Gastrocnemius medialis (tissue), 4 donors: Measurements from ENCODE around the gene WIPI1. TPM values are rescaled to one million over a fixed set of nuclear protein-coding genes. Genes with fewer than 3 reads are reported as not detected.

Experiments used
- ATAC-seq, 2 donors: fragments of 150-250 bp; one replicate each; pipeline ENCODE4 v1.9.1; 2016
- DNase-seq, 2 donors: peaks; one replicate each; pipeline ENCODE4 v3.0.0-alpha.2; 2019
- H3K27ac ChIP-seq, 4 donors: fragments of 200-600 bp; sonication (generic); 1 replicate in 1 of 4; 2 replicates in 3 of 4; pipeline ENCODE4 v1.5.1; 2016 to 2018; ENCODE audit warnings: mild to moderate bottlenecking in 2 of 4, moderate library complexity in 1 of 4
- H3K27me3 ChIP-seq, 3 donors: fragments of 200-600 bp; sonication (generic) in 2 of 3; 1 replicate in 1 of 3; 2 replicates in 2 of 3; pipeline versions ENCODE4 v1.5.1 to v1.6.0; 2016 to 2019; ENCODE audit warnings: mild to moderate bottlenecking in 1 of 3, moderate library complexity in 1 of 3
- H3K36me3 ChIP-seq, 2 donors: fragments of 200-600 bp; sonication (generic) in 1 of 2; one replicate each; pipeline ENCODE4 v1.5.1; 2017 to 2018
- H3K4me1 ChIP-seq, 2 donors: fragments of 200-600 bp; sonication (generic) in 1 of 2; one replicate each; pipeline ENCODE4 v1.5.1; 2016 to 2017; ENCODE audit warnings: mild to moderate bottlenecking in 2 of 2
- H3K4me3 ChIP-seq, 4 donors: fragments of 200-600 bp; sonication (generic) in 3 of 4; 1 replicate in 1 of 4; 2 replicates in 3 of 4; pipeline ENCODE4 v1.5.1; 2016 to 2019; ENCODE audit warnings: mild to moderate bottlenecking in 2 of 4
- H3K9me3 ChIP-seq, 3 donors: fragments of 200-600 bp; sonication (generic) in 2 of 3; 1 replicate in 1 of 3; 2 replicates in 2 of 3; pipeline ENCODE4 v1.5.1; 2016 to 2019
- POLR2A ChIP-seq, 2 donors: fragments of 450-650 bp; IDR thresholded peaks; one replicate each; pipeline ENCODE4 v1.6.1; 2017; ENCODE audit warnings: antibody characterized with exemption in 2 of 2, mild to moderate bottlenecking in 2 of 2, moderate library complexity in 2 of 2
- in situ Hi-C, 4 donors: fragments of 200-750 bp; cut with MboI; loops; one replicate each; pipeline versions ENCODE4 v1.15.0 to v1.8.0; 2017; ENCODE audit warnings: low sequenced_read_pairs in 4 of 4
- intact Hi-C: fragments of 100-400 bp; cut with DNase I; formaldehyde crosslinking; loops from one replicate; pipeline ENCODE4 v1.15.1; 2023; ENCODE audit warnings: low total_unique reads
- total RNA-seq, 4 donors: library from RNA; depleted of rRNA; stranded (reverse); fragments of >200 nt; gene quantifications; one replicate each; pipeline versions ENCODE4 v1.1.0 to v1.2.3, GENCODE V29; 2016
- TF ChIP-seq, protein P1 (sequence below), 5 experiments: fragments of 450-650 bp in 3 of 5; fragments of 200-600 bp in 2 of 5; sonication (generic) in 2 of 5; IDR thresholded peaks in 4 of 5; conservative IDR thresholded peaks in 1 of 5; 1 replicate in 4 of 5; 2 replicates in 1 of 5; pipeline ENCODE4 v1.5.1; 2016 to 2019; ENCODE audit warnings: antibody characterized with exemption in 5 of 5, mild to moderate bottlenecking in 3 of 5, moderate library complexity in 3 of 5

The WIPI1 gene
- total RNA-seq, 4 donors from 2014 or later, result 79.1 to 182 (median 92.0) TPM

DNA sequence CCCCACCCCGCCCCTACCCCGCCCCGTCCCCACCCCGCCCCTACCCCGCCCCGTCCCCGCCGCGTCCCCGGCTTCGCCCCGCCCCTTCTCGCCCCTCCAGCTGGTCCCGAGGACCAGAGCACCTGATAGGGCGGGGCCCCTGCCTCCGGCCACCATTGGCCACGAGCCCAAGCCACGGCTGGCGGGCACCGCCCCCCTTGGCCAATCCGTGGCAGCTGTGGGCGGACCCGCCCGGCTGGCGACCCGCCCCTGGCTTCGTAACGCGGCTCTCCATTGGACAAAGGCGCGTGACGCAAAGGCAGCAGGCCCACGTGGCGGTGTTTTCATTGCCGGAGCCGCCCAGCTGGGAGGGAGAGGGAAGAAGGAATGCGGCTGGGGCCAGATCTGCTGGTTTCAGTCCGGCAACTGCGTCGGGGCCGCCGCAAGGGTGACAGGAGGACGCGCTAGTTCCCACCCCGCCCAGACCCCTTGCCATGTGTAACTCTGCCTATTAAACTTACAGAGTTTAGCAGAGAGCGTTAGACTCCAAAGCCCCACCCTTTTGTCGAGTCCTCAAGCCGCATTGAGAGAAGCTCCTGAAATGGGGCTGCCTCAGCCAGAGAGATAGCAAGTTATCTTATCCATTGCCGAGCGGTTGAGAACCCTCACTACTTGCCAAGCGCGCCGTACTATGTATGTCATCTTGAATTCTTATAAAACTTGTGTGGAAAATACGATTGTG lies 403 bp upstream of the WIPI1 start:
- intact Hi-C loops, result loop anchor here (2.0 kb wide), 1 partner anchor 55 kb away; the partner anchor contains the start of gene PRKAR1A
- Histone ChIP-seq H3K27ac (peak overlapping the region; percentile 91 to 100 (median 94)), H3K27me3 (no peaks in the 10 kb centered on the region), H3K4me3 (peak overlapping the region; percentile 57 to 97 (median 62)), H3K4me1 (peaks cover 71 to 78% of the 10 kb centered on the region in 2 donors), H3K9me3 (no peaks in the 10 kb centered on the region), H3K36me3 (peaks cover 0 to 3% of the 10 kb centered on the region in 2 donors)
- ATAC-seq (peak; percentile 57 to 63), DNase-seq (peak; percentile 99)
- in situ Hi-C loops, result loop anchor here in 1 of 4 donors (10.0 kb wide), 1 partner anchor 57 kb away; the partner anchor contains the start of gene PRKAR1A
- TF ChIP-seq POLR2A (IDR thresholded peaks at IDR 0.05), result peak; percentile 96 to 99
- TF ChIP-seq, protein P1, sequence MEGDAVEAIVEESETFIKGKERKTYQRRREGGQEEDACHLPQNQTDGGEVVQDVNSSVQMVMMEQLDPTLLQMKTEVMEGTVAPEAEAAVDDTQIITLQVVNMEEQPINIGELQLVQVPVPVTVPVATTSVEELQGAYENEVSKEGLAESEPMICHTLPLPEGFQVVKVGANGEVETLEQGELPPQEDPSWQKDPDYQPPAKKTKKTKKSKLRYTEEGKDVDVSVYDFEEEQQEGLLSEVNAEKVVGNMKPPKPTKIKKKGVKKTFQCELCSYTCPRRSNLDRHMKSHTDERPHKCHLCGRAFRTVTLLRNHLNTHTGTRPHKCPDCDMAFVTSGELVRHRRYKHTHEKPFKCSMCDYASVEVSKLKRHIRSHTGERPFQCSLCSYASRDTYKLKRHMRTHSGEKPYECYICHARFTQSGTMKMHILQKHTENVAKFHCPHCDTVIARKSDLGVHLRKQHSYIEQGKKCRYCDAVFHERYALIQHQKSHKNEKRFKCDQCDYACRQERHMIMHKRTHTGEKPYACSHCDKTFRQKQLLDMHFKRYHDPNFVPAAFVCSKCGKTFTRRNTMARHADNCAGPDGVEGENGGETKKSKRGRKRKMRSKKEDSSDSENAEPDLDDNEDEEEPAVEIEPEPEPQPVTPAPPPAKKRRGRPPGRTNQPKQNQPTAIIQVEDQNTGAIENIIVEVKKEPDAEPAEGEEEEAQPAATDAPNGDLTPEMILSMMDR (IDR thresholded peaks at IDR 0.05 in 4 of 5, conservative IDR thresholded peaks at IDR 0.05 in 1 of 5), result peak in 2 of 5 experiments; percentile 16 to 17

DNA sequence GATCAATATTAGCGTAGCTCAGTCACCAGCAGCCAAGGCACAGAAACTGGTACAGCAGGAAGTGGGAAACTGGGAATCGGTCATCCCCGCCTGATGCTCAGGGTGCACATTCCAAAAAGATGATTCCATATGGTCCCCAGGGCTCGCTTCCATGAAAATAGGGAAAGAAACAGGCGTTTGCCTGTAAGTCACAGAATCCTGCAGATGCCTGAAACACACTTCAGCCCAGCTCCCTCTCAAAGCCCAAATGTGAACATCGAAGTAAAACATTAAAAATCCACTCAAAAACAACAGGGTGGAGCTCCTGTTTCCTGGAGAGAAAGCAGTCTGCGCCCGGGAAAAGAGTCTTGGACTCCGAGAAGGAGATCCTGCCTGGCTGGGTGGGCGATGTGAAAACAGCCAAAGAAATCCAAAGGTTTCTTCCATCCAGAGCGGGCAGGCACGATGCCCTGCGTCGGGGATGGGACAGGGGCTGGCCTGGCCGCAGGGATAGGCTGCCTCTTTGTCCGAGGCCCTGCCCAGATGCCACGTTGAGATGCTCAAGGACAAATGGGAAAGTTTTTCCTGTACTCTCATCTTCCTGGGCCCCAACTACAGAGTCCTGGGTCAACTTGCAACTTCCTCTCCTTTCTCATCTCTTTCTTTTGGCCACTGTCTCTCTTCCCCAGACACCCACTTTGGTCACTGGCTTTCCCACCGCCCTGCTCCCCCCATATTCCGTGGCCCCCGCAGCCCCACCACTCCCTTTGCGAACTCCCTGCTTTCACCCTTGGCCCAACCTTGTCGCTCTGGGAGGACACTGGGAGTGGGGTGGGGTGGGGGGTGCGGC lies 743 bp downstream of the WIPI1 start:
- ATAC-seq (peak; percentile 67 to 70), DNase-seq (peak; percentile 89)
- H3K9me3 ChIP-seq, result no peaks in the 10 kb centered on the region
- H3K4me3 ChIP-seq, result peak overlapping the region; percentile 74 to 97 (median 83)
- TF ChIP-seq POLR2A (IDR thresholded peaks at IDR 0.05), result peak; percentile 63 to 84
- TF ChIP-seq, protein P1 (IDR thresholded peaks at IDR 0.05 in 4 of 5, conservative IDR thresholded peaks at IDR 0.05 in 1 of 5), result no peak
- H3K36me3 ChIP-seq, result peaks cover 0 to 14% of the 10 kb centered on the region in 2 donors
- peaks cover 67 to 78% of the 10 kb centered on the region in 2 donors for H3K4me1 ChIP-seq
- no peaks in the 10 kb centered on the region for H3K27me3 ChIP-seq
- H3K27ac ChIP-seq, result peak overlapping the region; percentile 95 to 100 (median 98)
- in situ Hi-C loops (loop anchor here in 1 of 4 donors (10.0 kb wide), 1 partner anchor 58 kb away; the partner anchor contains the start of gene PRKAR1A), intact Hi-C loops (loop anchor here (1.0 to 2.0 kb wide), 3 partner anchors 56 to 132 kb away; partner anchors contain the start of gene PRKAR1A)

DNA sequence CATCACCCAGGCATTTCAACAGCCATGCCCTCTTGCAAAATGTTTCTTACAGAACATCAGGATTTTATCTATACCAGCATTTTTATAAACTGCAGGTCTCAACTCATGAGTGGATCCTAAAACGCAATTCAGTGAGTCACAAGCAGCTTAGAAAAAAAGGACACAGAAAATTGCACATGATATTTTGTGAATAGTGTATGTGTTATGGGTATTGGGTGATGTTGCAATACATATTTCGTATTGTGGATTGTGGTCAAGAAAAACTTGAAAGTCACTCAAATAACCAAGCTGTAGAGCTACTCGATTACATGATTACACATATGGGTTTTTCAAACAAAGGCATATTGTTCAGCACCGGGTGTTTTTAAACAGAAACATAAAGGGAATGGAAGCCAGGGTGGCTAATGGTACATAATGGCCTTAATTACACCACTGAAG lies 1.4 kb downstream of the WIPI1 start:
- in situ Hi-C loops, result loop anchor here in 1 of 4 donors (10.0 kb wide), 1 partner anchor 59 kb away; the partner anchor contains the start of gene PRKAR1A
- Histone ChIP-seq H3K36me3 (peaks cover 0 to 20% of the 10 kb centered on the region in 2 donors), H3K4me1 (peaks cover 62 to 72% of the 10 kb centered on the region in 2 donors), H3K9me3 (no peaks in the 10 kb centered on the region), H3K27ac (peak overlapping the region; percentile 95 to 100 (median 98)), H3K4me3 (peak overlapping the region; percentile 74 to 97 (median 83)), H3K27me3 (no peaks in the 10 kb centered on the region)
- no peak for TF ChIP-seq POLR2A (IDR thresholded peaks at IDR 0.05)
- TF ChIP-seq, protein P1 (IDR thresholded peaks at IDR 0.05 in 4 of 5, conservative IDR thresholded peaks at IDR 0.05 in 1 of 5), result no peak
- no peak for DNase-seq
- intact Hi-C loops, result loop anchor here (1.0 to 2.0 kb wide), 3 partner anchors 57 to 132 kb away; partner anchors contain the start of gene PRKAR1A
- ATAC-seq, result no peak

DNA sequence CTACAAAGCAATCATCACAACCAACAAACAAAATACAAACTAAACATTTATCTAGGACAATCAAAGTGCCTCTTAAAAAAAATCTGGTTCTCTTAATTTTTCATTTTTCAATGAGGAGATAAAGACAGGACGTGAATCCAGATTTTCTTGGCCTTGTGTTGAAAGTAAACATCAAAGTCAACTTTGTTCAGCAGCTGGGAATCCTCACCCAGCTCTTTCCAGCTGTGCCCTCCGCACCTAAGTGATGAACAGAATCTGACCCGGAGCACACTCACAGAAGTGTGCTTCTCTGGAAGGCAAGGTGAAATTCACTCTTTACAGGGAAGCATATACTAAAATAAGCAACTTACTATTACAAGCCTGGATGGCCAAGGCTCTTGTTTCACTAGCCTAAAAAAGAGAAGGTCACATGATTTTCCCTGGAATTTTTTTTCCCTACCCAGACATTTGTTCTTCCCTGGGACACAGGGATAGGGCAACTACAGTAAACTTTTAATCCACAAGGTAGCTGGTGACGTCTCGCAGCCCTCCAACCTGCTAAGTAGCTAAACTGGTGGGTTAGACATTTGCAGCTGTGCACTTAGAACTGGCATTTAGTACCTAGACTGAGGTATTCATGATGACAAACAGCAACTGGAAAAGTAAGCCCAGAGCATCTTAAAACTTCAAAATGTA lies 3.2 kb downstream of the WIPI1 start:
- H3K4me3 ChIP-seq, result no peak overlapping the region
- H3K4me1 ChIP-seq, result peaks cover 53 to 70% of the 10 kb centered on the region in 2 donors
- H3K27me3 ChIP-seq, result no peaks in the 10 kb centered on the region
- ATAC-seq, result peak; percentile 27 to 32
- no peak for DNase-seq
- peaks cover 0 to 38% of the 10 kb centered on the region in 2 donors for H3K36me3 ChIP-seq
- no peaks in the 10 kb centered on the region for H3K9me3 ChIP-seq
- intact Hi-C loops (no loop called here), in situ Hi-C loops (loop anchor here in 1 of 4 donors (10.0 kb wide), 1 partner anchor 61 kb away; the partner anchor contains the start of gene PRKAR1A)
- TF ChIP-seq, protein P1 (IDR thresholded peaks at IDR 0.05 in 4 of 5, conservative IDR thresholded peaks at IDR 0.05 in 1 of 5), result no peak
- TF ChIP-seq POLR2A (IDR thresholded peaks at IDR 0.05), result peak; percentile 36 to 81
- peak overlapping the region; percentile 95 to 100 (median 98) for H3K27ac ChIP-seq
